Measurements from ENCODE around the gene CACNA1G. TPM values are rescaled to one million over a fixed set of nuclear protein-coding genes. Genes with fewer than 3 reads are reported as not detected.

The CACNA1G gene
- total and polyA plus RNA-seq, 2 donors (not counting 3 experiments of a cell fraction or from before 2014, with no cell fraction given) = not detected

DNA sequence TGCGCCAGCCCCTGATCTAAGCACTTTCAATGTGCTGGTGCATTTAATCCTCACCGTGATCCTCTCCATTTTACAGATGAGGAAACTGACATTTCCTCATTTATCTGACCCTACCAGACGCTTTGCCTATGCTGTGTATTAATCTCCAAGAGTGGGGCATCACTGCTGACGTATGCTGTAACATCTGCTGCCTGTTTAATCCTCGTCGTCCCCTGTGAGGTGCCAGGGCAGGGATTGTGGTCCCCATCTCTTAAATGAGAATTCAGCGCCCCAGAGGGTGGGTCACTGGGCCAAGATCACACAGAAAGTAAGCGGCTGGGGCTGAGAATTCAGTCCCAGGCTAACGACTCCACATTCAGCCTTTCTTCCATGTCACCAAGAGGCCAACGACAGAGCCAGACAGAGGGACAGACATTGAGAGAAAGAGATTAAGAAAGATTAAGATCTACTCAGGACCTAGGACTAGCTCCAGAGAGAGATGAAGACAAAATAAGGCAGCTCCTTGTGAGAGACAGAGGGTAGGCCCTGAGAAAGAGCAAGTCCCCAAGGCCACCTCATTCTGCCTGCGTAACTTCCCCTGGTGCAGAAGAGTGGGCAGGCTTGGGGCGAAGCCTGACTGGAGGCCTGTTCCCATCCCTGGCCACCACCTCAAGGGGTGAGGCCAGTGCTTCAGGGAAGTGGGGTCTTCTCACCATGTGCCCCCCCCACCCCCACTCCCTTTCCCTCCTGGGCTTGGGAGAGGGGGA lies 13.5 kb downstream of the CACNA1G start:
- Histone ChIP-seq H3K4me2 (ENCODE audit: insufficient read depth, low read length) (no peak overlapping the region), H3K9ac (replicated peaks; ENCODE audit: extremely low read depth, insufficient read depth, low read length) (no peak overlapping the region), H2AFZ (ENCODE audit: low read depth, low read length) (no peak overlapping the region), H3K27me3 (ENCODE audit: control insufficient read depth in 2 of 2, insufficient read depth in 2 of 2, low read length in 2 of 2) (peaks cover 0 to 5% of the 10 kb centered on the region in 2 experiments), H3K36me3 (ENCODE audit: control insufficient read depth in 2 of 2, extremely low read depth in 1 of 2, insufficient read depth in 2 of 2, low read length in 2 of 2) (no peaks in the 10 kb centered on the region), H4K20me1 (replicated peaks; ENCODE audit: control insufficient read depth, extremely low read depth, insufficient read depth, low read length) (no peaks in the 10 kb centered on the region), H3K4me3 (replicated peaks in 1 of 3; ENCODE audit: insufficient read depth in 1 of 3, low read depth in 1 of 3, low read length in 3 of 3) (no peak overlapping the region), H3K27ac (ENCODE audit: insufficient read depth, low read depth, low read length) (no peak overlapping the region), H3K9me3 (replicated peaks; ENCODE audit: control insufficient read depth, insufficient read depth, low read length) (no peaks in the 10 kb centered on the region), H3K79me2 (ENCODE audit: control insufficient read depth, insufficient read depth, low read length) (no peaks in the 10 kb centered on the region), H3K4me1 (ENCODE audit: control insufficient read depth, extremely low read depth, insufficient read depth, low read length) (no peaks in the 10 kb centered on the region), H3K9me1 (replicated peaks; ENCODE audit: control insufficient read depth, extremely low read depth, insufficient read depth, low read length) (no peaks in the 10 kb centered on the region)
- no TSS peak for BruUV-seq (replicated peaks)
- dilution Hi-C loops (cut with MboI; ENCODE audit: extremely low pct_ligation_motif_present, low sequenced_read_pairs) = no loop called here
- CTCF ChIA-PET = interaction anchor here (0.6 to 2.4 kb wide), 4 partner anchors 9 to 52 kb away, joined by 3 to 10 read pairs (median 6); no protein-coding TSS in a partner anchor
- FAIRE-seq = no peak
- POLR2A ChIA-PET = no interaction called here
- no peak for DNase-seq (ENCODE audit: low read depth, low spot score)
- intact Hi-C loops (cut with micrococcal nuclease) = no loop called here
- TF ChIP-seq MYC (IDR thresholded peaks at IDR 0.05; ENCODE audit: low read depth, low read length) (no peak), GATA2 (IDR thresholded peaks at IDR 0.05; ENCODE audit: insufficient read depth, insufficient read length, low read depth, low read length) (no peak), EZH2 (IDR thresholded peaks at IDR 0.05; ENCODE audit: borderline replicate concordance, low read depth, low read length, severe bottlenecking) (no peak), JUN (IDR thresholded peaks at IDR 0.05; ENCODE audit: borderline replicate concordance, insufficient read depth, insufficient read length, low read depth) (no peak), FOS (IDR thresholded peaks at IDR 0.05; ENCODE audit: borderline replicate concordance, insufficient read depth, low read length) (no peak), POLR2AphosphoS5 (IDR thresholded peaks at IDR 0.05; ENCODE audit: insufficient read depth, low read depth, low read length) (no peak), POLR2A (IDR thresholded peaks at IDR 0.05; ENCODE audit: low read depth, low read length) (no peak)
- TF ChIP-seq, protein P1, sequence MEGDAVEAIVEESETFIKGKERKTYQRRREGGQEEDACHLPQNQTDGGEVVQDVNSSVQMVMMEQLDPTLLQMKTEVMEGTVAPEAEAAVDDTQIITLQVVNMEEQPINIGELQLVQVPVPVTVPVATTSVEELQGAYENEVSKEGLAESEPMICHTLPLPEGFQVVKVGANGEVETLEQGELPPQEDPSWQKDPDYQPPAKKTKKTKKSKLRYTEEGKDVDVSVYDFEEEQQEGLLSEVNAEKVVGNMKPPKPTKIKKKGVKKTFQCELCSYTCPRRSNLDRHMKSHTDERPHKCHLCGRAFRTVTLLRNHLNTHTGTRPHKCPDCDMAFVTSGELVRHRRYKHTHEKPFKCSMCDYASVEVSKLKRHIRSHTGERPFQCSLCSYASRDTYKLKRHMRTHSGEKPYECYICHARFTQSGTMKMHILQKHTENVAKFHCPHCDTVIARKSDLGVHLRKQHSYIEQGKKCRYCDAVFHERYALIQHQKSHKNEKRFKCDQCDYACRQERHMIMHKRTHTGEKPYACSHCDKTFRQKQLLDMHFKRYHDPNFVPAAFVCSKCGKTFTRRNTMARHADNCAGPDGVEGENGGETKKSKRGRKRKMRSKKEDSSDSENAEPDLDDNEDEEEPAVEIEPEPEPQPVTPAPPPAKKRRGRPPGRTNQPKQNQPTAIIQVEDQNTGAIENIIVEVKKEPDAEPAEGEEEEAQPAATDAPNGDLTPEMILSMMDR (IDR thresholded peaks at IDR 0.05; ENCODE audit: extremely low read depth in 1 of 2, insufficient read depth in 1 of 2, low read depth in 1 of 2, low read length in 2 of 2) = no peak
- TF ChIP-seq, protein P2, sequence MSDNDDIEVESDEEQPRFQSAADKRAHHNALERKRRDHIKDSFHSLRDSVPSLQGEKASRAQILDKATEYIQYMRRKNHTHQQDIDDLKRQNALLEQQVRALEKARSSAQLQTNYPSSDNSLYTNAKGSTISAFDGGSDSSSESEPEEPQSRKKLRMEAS (IDR thresholded peaks at IDR 0.05; ENCODE audit: insufficient read depth, insufficient read length) = no peak

All from endothelial cell of umbilical vein (primary cell).